Uterus (tissue), 2 donors: ENCODE measurements around the gene INPP5D.

ENCODE experiments used
- CTCF ChIP-seq, 4 experiments: fragments of 200-600 bp in 2 of 4; fragments of 450-650 bp in 2 of 4; sonication (generic) in 2 of 4; IDR thresholded peaks; one replicate each; pipeline ENCODE4 v1.5.1; 2016 to 2019; ENCODE audit warnings: antibody characterized with exemption in 4 of 4, mild to moderate bottlenecking in 2 of 4, moderate library complexity in 1 of 4
- POLR2A ChIP-seq, 2 donors: fragments of 450-650 bp; IDR thresholded peaks; one replicate each; pipeline ENCODE4 v1.6.1; 2016; ENCODE audit warnings: antibody characterized with exemption in 2 of 2, mild to moderate bottlenecking in 1 of 2, moderate library complexity in 1 of 2

GRCh38 chr2:233219848-233220247 lies 159.7 kb downstream of the INPP5D start:
- TF ChIP-seq CTCF (IDR thresholded peaks at IDR 0.05) (no peak), POLR2A (IDR thresholded peaks at IDR 0.05) (no peak)
